ENCODE results near the gene ARHGAP19. TPM values are rescaled to one million over a fixed set of nuclear protein-coding genes. Genes with fewer than 3 reads are reported as not detected.
"Not testable (repeated sequence)": the region's sequence is repeated elsewhere in the genome, so short reads cannot be mapped to it uniquely, and the experiment has no call there.

The ARHGAP19 gene
- total RNA-seq, 2 donors from 2014 or later: 38.2 to 40.2 TPM

DNA sequence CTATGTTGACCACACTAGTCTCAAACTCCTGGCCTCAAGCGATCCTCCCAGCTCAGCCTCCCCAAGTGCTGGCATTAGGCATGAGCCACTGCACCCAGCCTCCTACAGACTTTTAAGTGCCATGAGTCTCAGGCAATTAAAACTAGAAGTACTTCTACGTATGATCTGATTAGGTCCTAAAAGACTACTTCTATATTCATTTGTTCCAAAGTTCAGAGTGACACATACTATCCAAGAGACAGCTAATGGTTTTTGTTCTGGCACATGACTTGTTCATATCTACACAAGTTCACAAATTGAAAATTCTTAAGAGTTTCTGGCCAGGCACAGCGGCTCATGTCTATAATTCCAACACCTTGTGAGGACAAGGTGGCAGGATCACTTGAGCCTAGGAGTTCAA lies 11.7 kb downstream of the ARHGAP19 start:
- no peak for DNase-seq (ENCODE audit: low spot score)
- ATAC-seq: no peak
- H3K36me3 Mint-ChIP-seq: no peaks in the 10 kb centered on the region
- H3K4me3 Mint-ChIP-seq: no peak overlapping the region
- no peaks in the 10 kb centered on the region for H3K9me3 Mint-ChIP-seq
- H3K27ac Mint-ChIP-seq: peak overlapping the region in 1 of 2 donors; percentile 27
- no peaks in the 10 kb centered on the region for H3K27me3 Mint-ChIP-seq
- peaks cover 0 to 7% of the 10 kb centered on the region in 2 donors for H3K4me1 Mint-ChIP-seq (ENCODE audit: low read depth in 2 of 2)

DNA sequence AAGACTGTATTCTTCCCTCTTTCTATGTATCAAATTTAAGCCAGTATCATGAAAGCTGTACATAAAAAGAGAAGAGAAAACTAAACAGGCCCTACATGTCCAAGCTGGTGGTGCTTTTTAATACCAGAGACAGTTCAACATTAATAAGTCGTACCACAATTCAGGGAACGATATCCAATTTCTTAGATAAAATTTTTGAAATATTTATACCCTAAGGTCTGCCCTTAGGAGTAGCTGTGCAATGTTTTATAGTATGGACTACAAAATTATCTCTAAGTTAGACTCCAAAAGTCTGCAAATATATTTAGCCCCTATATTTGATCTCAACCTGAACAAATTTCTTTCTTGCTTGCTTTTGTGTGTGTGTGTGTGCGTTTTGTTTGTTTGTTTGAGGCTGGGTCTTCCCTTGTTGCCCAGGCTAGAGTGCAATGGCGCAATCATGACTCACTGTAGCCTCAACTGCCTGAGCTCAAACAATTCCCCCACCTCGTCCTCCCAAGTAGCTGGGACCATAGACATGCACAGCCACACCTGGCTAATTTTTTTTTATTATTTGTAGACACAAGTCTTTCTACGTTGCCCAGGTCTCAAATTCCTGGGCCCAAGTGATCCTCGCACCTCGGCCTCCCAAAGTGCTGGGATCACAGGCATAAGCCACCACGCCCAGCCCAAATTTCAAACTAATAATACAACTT lies 13.2 kb downstream of the ARHGAP19 start:
- Mint-ChIP-seq H3K36me3 (no peaks in the 10 kb centered on the region), H3K27ac (no peak overlapping the region), H3K9me3 (no peaks in the 10 kb centered on the region), H3K4me1 (ENCODE audit: low read depth in 2 of 2) (peaks cover 0 to 7% of the 10 kb centered on the region in 2 donors), H3K27me3 (no peaks in the 10 kb centered on the region), H3K4me3 (no peak overlapping the region)
- DNase-seq (ENCODE audit: low spot score) (no peak), ATAC-seq (no peak)

DNA sequence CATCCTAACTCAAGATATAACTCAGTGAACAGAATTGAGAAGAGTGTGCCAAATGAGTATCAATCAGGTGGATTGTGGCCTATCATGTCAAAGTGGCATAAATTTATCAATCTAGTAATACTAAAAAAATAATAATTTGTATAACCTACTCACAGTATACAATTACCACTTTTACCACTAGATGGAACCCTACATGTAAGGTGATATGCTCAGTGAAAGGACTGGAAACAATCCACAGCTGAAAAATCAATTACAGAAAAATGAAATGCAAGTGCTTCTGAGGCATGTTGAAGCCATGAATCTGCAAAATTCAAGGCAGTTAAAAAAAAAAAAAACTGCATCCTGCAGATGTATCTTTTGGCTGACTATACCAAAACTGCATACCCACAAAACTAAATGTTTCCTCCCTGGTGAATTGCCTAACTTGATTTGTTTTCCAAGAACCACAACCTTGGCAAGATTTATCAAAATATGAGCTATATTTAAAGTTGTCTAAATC lies 13.9 kb downstream of the ARHGAP19 start:
- no peaks in the 10 kb centered on the region for H3K27me3 Mint-ChIP-seq
- ATAC-seq (no peak), DNase-seq (ENCODE audit: low spot score) (no peak)
- H3K9me3 Mint-ChIP-seq: no peaks in the 10 kb centered on the region
- H3K27ac Mint-ChIP-seq: no peak overlapping the region
- no peaks in the 10 kb centered on the region for H3K36me3 Mint-ChIP-seq
- peaks cover 0 to 7% of the 10 kb centered on the region in 2 donors for H3K4me1 Mint-ChIP-seq (ENCODE audit: low read depth in 2 of 2)
- H3K4me3 Mint-ChIP-seq: no peak overlapping the region

DNA sequence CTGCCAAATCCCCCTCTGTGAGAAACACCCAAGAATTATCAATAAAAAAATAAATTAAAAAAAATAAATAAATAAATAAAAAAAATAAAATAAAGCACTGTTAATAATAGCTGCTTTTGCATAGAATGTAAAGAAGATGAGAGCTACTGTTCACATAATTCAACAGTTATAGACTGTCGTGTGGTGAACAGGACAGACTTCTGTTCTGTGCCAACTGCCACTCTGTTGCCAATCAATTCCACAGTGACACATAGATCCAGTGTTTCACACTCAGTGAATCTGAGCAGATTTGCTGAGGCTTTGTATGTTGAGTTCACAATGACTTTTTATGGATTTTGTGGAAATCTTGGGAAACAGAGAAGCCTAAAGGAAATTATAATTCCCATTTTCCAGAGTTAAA lies 14.9 kb downstream of the ARHGAP19 start:
- no peaks in the 10 kb centered on the region for H3K9me3 Mint-ChIP-seq
- H3K4me1 Mint-ChIP-seq (ENCODE audit: low read depth in 2 of 2): peaks cover 0 to 7% of the 10 kb centered on the region in 2 donors
- no peak overlapping the region for H3K27ac Mint-ChIP-seq
- DNase-seq (ENCODE audit: low spot score) (no peak), ATAC-seq (no peak)
- no peaks in the 10 kb centered on the region for H3K36me3 Mint-ChIP-seq
- H3K4me3 Mint-ChIP-seq: no peak overlapping the region
- no peaks in the 10 kb centered on the region for H3K27me3 Mint-ChIP-seq

DNA sequence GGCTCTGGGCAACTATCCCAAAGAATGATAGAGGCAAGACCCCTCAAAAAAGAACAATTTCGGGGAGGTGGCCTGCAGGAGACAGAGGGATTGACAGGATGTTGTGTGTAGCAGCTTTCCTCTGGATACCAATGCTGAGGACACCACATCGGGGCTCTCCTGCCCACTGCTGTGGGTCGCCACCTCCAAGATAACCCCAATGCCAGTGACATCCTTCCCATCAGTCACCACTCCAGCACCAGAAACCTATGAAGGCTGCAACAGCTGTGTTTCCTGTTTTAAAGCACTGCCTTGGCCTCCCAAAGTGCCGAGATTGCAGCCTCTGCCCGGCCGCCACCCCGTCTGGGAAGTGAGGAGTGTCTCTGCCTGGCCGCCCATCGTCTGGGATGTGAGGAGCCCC lies 17.6 kb downstream of the ARHGAP19 start:
- no peak for ATAC-seq
- Mint-ChIP-seq H3K4me3 (no peak overlapping the region), H3K27ac (no peak overlapping the region), H3K9me3 (no peaks in the 10 kb centered on the region), H3K27me3 (no peaks in the 10 kb centered on the region), H3K36me3 (no peaks in the 10 kb centered on the region), H3K4me1 (ENCODE audit: low read depth in 2 of 2) (peaks cover 0 to 3% of the 10 kb centered on the region in 2 donors)
- DNase-seq (ENCODE audit: low spot score): no peak

DNA sequence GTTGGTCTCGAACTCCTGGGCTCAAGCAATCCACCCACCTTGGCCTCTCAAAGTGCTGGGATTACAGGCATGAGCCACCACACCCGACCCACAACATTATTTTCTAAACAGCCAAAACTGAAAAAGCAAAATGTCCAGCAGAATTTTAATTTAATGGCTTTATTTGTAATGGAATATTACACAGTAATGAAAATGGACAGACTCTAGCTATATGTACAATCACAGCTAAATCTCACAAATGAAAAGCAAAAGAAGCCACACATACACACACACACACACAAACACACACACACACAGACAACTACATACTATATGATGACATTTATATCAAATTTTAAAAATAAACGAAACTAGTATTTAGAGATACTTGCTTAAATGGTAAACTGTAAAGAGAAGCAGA lies 18.7 kb downstream of the ARHGAP19 start:
- DNase-seq (ENCODE audit: low spot score) (no peak), ATAC-seq (no peak)
- Mint-ChIP-seq H3K4me1 (ENCODE audit: low read depth in 2 of 2) (no peaks in the 10 kb centered on the region), H3K4me3 (no peak overlapping the region), H3K27me3 (no peaks in the 10 kb centered on the region), H3K9me3 (no peaks in the 10 kb centered on the region), H3K27ac (no peak overlapping the region), H3K36me3 (no peaks in the 10 kb centered on the region)

DNA sequence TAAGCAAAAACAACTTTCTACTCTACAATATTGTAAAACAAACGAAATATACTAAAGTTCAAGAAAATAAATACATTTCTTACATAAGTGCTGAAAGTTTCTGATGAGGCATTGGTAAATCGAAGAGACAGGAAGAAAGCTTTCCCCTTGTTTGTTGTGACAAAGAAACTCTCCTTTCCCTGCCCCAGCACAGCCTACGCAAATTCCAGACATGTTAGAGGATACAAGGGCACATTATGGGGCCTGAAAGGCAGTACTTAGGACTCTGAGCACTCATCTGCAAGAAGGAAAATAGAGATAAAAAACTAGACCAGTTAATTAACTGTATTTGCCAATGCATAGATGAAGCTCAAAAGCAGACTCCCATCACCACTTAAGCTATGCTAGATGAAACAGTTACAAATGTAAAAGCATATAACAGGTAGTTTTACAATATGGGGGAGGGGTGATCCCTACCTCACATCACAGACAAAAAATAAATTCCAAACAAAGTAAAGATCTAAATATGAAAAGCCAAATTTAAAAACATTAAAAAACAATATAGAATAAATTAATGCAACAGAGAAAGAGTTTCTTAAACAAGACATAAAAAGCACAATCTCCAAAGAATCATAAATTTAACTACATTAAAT lies 21.8 kb downstream of the ARHGAP19 start:
- Mint-ChIP-seq H3K36me3 (no peaks in the 10 kb centered on the region), H3K9me3 (no peaks in the 10 kb centered on the region), H3K4me3 (no peak overlapping the region), H3K27ac (no peak overlapping the region), H3K4me1 (ENCODE audit: low read depth in 2 of 2) (peaks cover 0 to 4% of the 10 kb centered on the region in 2 donors), H3K27me3 (no peaks in the 10 kb centered on the region)
- no peak for DNase-seq (ENCODE audit: low spot score)
- ATAC-seq: no peak

DNA sequence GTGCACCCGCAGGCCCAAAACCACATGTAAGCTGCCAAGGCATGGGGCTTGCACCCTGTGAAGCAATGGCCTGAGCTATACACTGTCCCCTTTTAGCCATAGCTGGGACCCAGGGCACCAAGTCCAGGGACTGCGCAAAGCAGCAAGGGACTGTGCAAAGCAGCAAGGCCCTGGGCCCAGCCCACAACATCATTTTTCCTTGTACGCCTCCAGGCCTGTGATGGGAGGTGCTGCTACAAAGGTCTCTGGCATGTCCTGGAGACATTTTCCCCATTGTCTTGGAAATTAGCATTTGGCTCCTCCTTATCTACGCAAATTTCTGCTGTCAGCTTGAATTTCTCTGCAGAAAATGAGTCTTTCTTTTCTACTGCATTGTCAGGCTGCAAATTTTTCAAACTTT lies 24.8 kb downstream of the ARHGAP19 start:
- Mint-ChIP-seq H3K27ac (no peak overlapping the region), H3K36me3 (no peaks in the 10 kb centered on the region), H3K4me3 (no peak overlapping the region), H3K4me1 (ENCODE audit: low read depth in 2 of 2) (peaks cover 0 to 4% of the 10 kb centered on the region in 2 donors), H3K9me3 (no peaks in the 10 kb centered on the region), H3K27me3 (no peaks in the 10 kb centered on the region)
- no peak for DNase-seq (ENCODE audit: low spot score)
- no peak for ATAC-seq

DNA sequence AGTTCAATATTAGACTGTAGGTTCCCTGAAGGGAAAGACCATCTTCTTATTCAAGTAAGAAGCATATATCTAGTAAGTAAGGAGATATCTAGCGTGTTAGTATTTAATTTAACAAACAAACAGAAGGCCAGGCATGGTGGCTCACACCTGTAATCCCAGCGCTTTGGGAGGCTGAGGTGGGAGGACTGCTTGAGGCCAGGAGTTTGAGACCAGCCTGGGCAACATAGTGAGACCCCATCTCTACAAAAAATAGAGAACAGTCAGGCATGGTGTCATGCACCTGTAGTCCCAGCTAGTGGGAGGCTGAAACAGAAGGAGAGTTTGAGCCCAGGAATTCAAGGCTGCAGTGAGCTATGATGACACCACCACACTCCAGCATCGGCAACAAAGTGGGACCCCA lies 27.3 kb downstream of the ARHGAP19 start:
- not testable (repeated sequence) for DNase-seq (ENCODE audit: low spot score); H3K27ac Mint-ChIP-seq

DNA sequence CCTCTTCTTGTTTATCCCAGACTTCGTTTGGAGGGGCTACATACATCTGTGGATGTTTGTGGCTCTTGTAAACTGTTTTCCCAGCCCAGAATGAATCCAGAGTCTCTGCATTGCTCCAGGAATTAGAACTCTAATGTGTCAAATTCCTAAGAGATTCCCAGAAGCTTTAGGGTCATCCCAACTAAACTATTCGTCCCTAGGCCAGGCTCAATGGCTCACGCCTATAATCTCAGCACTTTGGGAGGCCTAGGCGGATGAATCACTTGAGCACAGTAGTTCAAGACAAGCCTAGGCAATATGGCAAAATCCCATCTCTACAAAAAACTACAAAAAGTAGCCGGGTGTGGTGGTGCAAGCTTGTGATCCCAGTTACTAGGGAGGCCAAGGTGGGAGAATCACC lies 28.5 kb downstream of the ARHGAP19 start:
- Mint-ChIP-seq H3K9me3 (no peaks in the 10 kb centered on the region), H3K27ac (no peak overlapping the region), H3K4me3 (no peak overlapping the region), H3K27me3 (no peaks in the 10 kb centered on the region), H3K4me1 (ENCODE audit: low read depth in 2 of 2) (peaks cover 0 to 4% of the 10 kb centered on the region in 2 donors), H3K36me3 (no peaks in the 10 kb centered on the region)
- no peak for ATAC-seq
- no peak for DNase-seq (ENCODE audit: low spot score)

More for the DNA sequence above, 27.3 kb downstream of the ARHGAP19 start:
- H3K4me3 Mint-ChIP-seq; H3K36me3 Mint-ChIP-seq; H3K4me1 Mint-ChIP-seq (ENCODE audit: low read depth in 2 of 2); ATAC-seq; H3K9me3 Mint-ChIP-seq; H3K27me3 Mint-ChIP-seq: not testable (repeated sequence)

DNA sequence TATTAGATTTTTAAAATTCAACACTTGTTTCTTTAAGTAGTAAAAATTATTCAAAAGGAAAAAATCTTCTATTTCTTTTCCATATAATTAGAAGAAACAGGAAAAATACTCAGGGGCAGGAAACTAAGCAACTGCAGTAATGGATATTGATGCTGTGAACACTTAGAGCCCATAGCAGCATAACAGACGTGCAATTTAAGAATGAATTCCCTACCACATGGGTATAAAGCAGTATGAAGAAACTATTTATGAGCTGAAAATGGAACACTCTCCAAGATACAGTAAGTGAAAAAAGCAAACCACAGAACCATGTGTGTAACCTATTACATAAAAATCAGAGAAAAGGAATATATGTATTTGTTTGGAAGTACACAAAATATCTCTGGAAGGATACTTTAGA lies 30.8 kb downstream of the ARHGAP19 start:
- DNase-seq (ENCODE audit: low spot score): no peak
- ATAC-seq: no peak
- Mint-ChIP-seq H3K4me3 (no peak overlapping the region), H3K9me3 (no peaks in the 10 kb centered on the region), H3K27me3 (no peaks in the 10 kb centered on the region), H3K27ac (no peak overlapping the region), H3K36me3 (no peaks in the 10 kb centered on the region), H3K4me1 (ENCODE audit: low read depth in 2 of 2) (no peaks in the 10 kb centered on the region)

DNA sequence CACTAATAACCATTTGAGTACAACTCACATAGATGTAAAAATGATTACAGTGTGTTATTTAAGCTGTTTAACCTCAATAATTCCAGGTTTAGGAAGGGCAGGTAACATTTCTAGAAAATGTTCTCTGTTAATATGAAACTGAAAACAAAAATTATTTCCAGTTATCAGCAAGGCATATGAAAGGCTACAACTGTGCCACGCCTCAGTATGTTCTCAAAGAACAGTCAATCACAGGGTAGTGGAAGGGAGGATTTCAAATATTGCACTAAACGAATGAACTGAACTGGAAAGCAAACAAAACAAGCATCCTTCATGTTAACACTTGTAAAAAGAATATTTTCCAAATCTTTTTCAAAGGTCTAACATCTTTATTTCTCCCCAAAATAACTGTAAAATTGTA lies 31.3 kb downstream of the ARHGAP19 start:
- ATAC-seq: no peak
- no peak overlapping the region for H3K4me3 Mint-ChIP-seq
- H3K27ac Mint-ChIP-seq: no peak overlapping the region
- no peaks in the 10 kb centered on the region for H3K4me1 Mint-ChIP-seq (ENCODE audit: low read depth in 2 of 2)
- H3K36me3 Mint-ChIP-seq: no peaks in the 10 kb centered on the region
- no peaks in the 10 kb centered on the region for H3K9me3 Mint-ChIP-seq
- no peaks in the 10 kb centered on the region for H3K27me3 Mint-ChIP-seq
- DNase-seq (ENCODE audit: low spot score): no peak

DNA sequence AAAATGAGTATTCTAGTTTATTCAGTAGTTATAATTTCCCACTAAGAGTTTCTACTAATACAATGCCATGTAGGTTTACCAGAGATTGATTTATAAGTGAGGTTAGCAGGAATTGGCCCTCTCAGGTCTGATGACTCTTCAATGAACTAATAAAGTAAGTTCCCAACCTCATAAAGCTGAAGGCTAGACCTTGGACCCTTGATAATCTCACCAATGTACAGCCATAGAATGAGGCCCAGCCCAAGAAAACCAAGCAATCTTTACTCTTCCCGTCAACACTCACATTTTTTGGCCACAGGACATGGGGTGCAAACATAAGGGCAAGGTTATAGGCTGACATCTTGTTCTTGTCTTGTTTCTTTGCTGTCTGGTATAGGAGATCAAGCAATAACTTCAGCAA lies 33.3 kb downstream of the ARHGAP19 start:
- H3K9me3 Mint-ChIP-seq: no peaks in the 10 kb centered on the region
- peaks cover 0 to 3% of the 10 kb centered on the region in 2 donors for H3K4me1 Mint-ChIP-seq (ENCODE audit: low read depth in 2 of 2)
- ATAC-seq: no peak
- H3K27ac Mint-ChIP-seq: no peak overlapping the region
- DNase-seq (ENCODE audit: low spot score): no peak
- H3K27me3 Mint-ChIP-seq: no peaks in the 10 kb centered on the region
- H3K4me3 Mint-ChIP-seq: no peak overlapping the region
- H3K36me3 Mint-ChIP-seq: peaks cover 10% of the 10 kb centered on the region

DNA sequence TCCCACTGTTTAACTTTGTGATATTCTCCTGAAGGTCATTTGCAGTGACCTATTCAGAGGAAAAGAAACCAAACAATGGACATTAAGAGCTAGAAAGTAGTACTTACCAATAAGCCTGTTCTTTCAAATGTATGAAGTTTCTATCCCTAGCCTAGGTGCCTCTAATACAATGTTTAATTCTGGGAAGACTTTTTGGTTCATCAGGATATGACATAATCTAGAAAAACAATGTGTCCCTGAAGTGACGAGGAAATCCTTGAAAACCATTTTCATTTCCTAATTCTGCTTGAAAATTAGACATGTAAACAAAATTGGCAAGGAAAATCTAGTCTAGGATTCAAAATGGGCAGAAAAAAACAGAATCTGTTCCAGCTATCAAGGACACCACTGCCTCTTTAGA lies 36.1 kb downstream of the ARHGAP19 start:
- Mint-ChIP-seq H3K27ac (no peak overlapping the region), H3K4me3 (no peak overlapping the region), H3K27me3 (no peaks in the 10 kb centered on the region), H3K9me3 (no peaks in the 10 kb centered on the region), H3K4me1 (ENCODE audit: low read depth in 2 of 2) (peaks cover 0 to 3% of the 10 kb centered on the region in 2 donors), H3K36me3 (peaks cover 17% of the 10 kb centered on the region)
- DNase-seq (ENCODE audit: low spot score): no peak
- no peak for ATAC-seq
